Activated CD4-positive, alpha-beta T cell treated with anti-CD3 and anti-CD28 coated beads, Interleukin-2, amount 50 U/mL, for 4 hours (primary cell): Measurements from ENCODE around the gene IRX5.

Experiments
- DNase-seq, 2 experiments: peaks; one replicate each; pipeline ENCODE4 v3.0.0-alpha.2; 2020

The IRX5 gene

GRCh38 chr16:54953461-54953860 lies 22.8 kb downstream of the IRX5 start:
- DNase-seq = no peak

GRCh38 chr16:54954220-54954619 lies 23.6 kb downstream of the IRX5 start:
- no peak for DNase-seq

- DNase-seq = no peak
These were observed 25.1 kb downstream of the IRX5 start for GRCh38 chr16:54955757-54956156.

- DNase-seq = no peak
These were observed 26.9 kb downstream of the IRX5 start for GRCh38 chr16:54957403-54958166.

- no peak for DNase-seq
These were observed 31.4 kb downstream of the IRX5 start for GRCh38 chr16:54962045-54962444.

DNA sequence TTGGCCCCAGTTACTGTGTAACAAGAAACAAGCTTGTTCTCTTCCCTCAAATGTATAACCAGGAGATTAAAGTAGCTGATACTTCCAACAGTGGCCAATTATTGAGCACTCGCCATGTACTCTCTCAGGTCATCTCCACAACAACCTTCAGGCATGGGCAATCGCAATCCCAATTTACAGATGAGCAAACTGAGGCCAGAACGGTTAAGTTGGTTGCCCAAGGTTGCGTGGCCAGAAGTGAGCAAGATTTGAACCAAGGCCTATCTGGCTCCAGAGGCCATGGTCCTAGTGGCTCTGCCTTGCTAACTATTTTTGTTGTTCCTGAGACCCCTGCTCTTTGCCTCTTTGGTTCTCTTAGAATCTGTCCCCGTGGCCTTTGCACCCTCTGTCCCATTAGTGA lies 33.6 kb downstream of the IRX5 start:
- no peak for DNase-seq

DNA sequence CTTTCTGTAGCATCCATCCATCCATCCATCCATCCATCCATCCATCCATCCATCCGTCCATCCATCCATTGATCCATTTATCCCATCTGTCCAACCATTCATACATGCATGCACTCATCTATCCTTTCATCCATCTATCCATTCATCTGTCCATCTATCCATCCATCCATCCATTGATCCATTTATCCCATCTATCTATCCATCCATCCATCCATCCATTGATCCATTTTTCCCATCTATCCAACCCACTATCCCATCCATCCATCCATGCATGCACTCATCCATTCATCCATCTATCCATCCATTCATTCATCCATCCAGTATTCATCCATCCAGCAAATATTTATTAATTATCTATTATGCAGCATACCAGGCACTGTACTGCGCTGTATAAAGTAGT lies 34.8 kb downstream of the IRX5 start:
- no peak for DNase-seq

DNA sequence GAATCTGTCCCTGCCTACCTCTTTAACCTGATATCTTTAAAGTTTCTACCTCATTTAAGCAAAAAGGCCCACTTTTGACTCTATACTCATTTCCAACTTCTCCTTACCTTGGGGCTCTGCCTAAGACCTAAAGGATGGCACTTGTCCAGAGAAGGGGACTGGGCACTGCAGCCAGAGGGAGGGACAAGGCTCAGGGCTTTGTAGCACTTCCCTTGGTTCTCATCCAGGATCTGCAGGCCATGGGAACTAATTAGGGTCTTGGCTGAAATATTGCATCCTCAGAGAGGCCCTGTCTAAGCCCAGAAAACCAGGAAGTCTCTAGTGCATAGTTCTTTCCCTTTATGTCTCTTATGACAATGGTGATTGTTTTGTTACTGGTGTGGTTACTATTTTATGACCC lies 37.3 kb downstream of the IRX5 start:
- no peak for DNase-seq

- no peak for DNase-seq
These were observed 38.1 kb downstream of the IRX5 start for GRCh38 chr16:54968784-54969183.

- no peak for DNase-seq
These were observed 39.4 kb downstream of the IRX5 start for GRCh38 chr16:54970016-54970415.

- DNase-seq = no peak
These were observed 43.7 kb downstream of the IRX5 start for GRCh38 chr16:54974367-54974766.

- DNase-seq = no peak
These were observed 46.1 kb downstream of the IRX5 start for GRCh38 chr16:54976651-54977200.

GRCh38 chr16:54977211-54977610 lies 46.5 kb downstream of the IRX5 start:
- no peak for DNase-seq

DNA sequence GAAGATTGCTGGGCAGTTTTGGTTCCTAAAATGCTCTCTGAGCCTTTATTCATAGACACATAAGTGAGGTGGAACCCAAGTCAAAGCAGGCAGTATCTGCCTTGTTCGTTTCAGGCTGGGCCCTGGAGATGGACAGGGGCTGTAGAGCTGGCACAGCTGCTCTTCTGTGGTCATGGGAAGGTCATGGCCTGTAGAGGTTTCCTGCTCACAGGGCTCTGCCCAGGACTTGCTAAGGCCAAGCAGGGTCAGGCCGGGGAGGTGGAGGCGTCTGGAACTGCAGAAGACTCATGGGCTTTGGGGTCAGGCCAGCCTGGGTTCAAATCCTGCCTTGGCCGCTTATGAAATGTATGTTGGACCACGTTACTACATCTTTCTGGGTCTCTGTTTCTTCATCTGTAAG lies 50.2 kb downstream of the IRX5 start:
- no peak for DNase-seq
